ENCODE data around the gene ZBTB5. TPM values are rescaled to one million over a fixed set of nuclear protein-coding genes. Genes with fewer than 3 reads are reported as not detected.
A peak's percentile ranks its signal among the peaks of the same experiment; 100 is the strongest.
"Not testable (repeated sequence)": the region's sequence is repeated elsewhere in the genome, so short reads cannot be mapped to it uniquely, and the experiment has no call there.

Gene ZBTB5, protein sequence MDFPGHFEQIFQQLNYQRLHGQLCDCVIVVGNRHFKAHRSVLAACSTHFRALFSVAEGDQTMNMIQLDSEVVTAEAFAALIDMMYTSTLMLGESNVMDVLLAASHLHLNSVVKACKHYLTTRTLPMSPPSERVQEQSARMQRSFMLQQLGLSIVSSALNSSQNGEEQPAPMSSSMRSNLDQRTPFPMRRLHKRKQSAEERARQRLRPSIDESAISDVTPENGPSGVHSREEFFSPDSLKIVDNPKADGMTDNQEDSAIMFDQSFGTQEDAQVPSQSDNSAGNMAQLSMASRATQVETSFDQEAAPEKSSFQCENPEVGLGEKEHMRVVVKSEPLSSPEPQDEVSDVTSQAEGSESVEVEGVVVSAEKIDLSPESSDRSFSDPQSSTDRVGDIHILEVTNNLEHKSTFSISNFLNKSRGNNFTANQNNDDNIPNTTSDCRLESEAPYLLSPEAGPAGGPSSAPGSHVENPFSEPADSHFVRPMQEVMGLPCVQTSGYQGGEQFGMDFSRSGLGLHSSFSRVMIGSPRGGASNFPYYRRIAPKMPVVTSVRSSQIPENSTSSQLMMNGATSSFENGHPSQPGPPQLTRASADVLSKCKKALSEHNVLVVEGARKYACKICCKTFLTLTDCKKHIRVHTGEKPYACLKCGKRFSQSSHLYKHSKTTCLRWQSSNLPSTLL
- polyA plus RNA-seq, result 16.2 TPM
- long read RNA-seq, donor 1, full-length matches to known transcripts, result 2 of 2 reads
- long read RNA-seq, donor 1, partial matches to known transcripts, result 0 of 2 reads
- long read RNA-seq, donor 1, other reads (novel, unspliced or antisense), result 0 of 2 reads
- long read RNA-seq, donor 2, full-length matches to known transcripts, result 8 of 8 reads
- long read RNA-seq, donor 2, partial matches to known transcripts, result 0 of 8 reads
- long read RNA-seq, donor 2, other reads (novel, unspliced or antisense), result 0 of 8 reads
- long read RNA-seq, donor 3, result 0 reads
- long read RNA-seq, donor 4, full-length matches to known transcripts, result 1 of 1 reads
- long read RNA-seq, donor 4, partial matches to known transcripts, result 0 of 1 reads
- long read RNA-seq, donor 4, other reads (novel, unspliced or antisense), result 0 of 1 reads
- long read RNA-seq, donor 5, full-length matches to known transcripts, result 2 of 2 reads
- long read RNA-seq, donor 5, partial matches to known transcripts, result 0 of 2 reads
- long read RNA-seq, donor 5, other reads (novel, unspliced or antisense), result 0 of 2 reads
- long read RNA-seq, donor 6, full-length matches to known transcripts, result 7 of 12 reads
- long read RNA-seq, donor 6, partial matches to known transcripts, result 5 of 12 reads
- long read RNA-seq, donor 6, other reads (novel, unspliced or antisense), result 0 of 12 reads
- long read RNA-seq, donor 7, full-length matches to known transcripts, result 1 of 1 reads
- long read RNA-seq, donor 7, partial matches to known transcripts, result 0 of 1 reads
- long read RNA-seq, donor 7, other reads (novel, unspliced or antisense), result 0 of 1 reads
- long read RNA-seq, donor 8, full-length matches to known transcripts, result 4 of 4 reads
- long read RNA-seq, donor 8, partial matches to known transcripts, result 0 of 4 reads
- long read RNA-seq, donor 8, other reads (novel, unspliced or antisense), result 0 of 4 reads
- long read RNA-seq, donor 9, full-length matches to known transcripts, result 3 of 3 reads
- long read RNA-seq, donor 9, partial matches to known transcripts, result 0 of 3 reads
- long read RNA-seq, donor 9, other reads (novel, unspliced or antisense), result 0 of 3 reads
- long read RNA-seq, donor 10, full-length matches to known transcripts, result 1 of 1 reads
- long read RNA-seq, donor 10, partial matches to known transcripts, result 0 of 1 reads
- long read RNA-seq, donor 10, other reads (novel, unspliced or antisense), result 0 of 1 reads
- long read RNA-seq, donor 11, full-length matches to known transcripts, result 3 of 3 reads
- long read RNA-seq, donor 11, partial matches to known transcripts, result 0 of 3 reads
- long read RNA-seq, donor 11, other reads (novel, unspliced or antisense), result 0 of 3 reads

DNA sequence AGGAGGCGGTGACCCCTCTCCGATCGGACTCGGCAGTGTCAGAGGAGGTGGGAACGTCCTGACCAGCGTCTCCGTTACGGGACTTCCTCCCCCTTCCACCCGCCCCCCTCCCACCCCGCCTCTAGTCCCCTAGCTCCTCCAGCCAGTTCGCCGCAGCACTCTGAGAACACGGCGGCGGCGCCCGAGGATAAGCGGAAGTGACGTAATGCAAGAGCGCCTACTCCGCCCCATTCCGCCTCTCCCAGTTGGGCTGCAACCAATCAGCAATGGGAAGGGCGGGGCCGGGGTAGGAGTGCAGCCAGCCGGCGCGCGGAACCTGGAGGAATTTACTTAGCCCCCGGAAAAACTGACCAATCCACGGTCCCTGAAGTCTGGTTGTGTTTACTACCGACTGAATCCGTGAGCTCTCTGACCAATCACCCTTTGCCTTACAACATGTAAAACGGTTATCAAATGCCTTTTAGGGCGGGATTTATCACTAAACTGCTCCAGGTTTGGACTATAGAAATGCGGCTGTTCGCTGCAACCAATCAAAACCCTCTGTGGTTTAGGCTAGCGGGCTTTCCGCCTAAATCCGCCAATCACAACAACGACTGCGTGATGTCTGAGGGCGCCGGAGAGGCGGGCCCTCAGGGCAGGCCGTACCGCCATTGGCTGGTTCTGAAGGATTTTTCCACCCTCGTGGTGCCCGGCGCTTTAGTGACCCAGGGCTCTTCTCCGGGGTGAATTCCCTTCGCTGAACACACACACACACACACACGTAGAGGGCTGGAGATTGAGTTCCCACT, at the start of gene ZBTB5:
Gene ZBTB5 (minus strand): TSS at position 202 of the 788 bp plus-strand sequence. CDS start 22,899 bp downstream, outside the sequence.
- 0% methylated on average over 3 of the region's 52 CpGs for WGBS (ENCODE audit: insufficient coverage, low lambda C conversion rate)
- peak; percentile 99 to 100 for DNase-seq

DNA sequence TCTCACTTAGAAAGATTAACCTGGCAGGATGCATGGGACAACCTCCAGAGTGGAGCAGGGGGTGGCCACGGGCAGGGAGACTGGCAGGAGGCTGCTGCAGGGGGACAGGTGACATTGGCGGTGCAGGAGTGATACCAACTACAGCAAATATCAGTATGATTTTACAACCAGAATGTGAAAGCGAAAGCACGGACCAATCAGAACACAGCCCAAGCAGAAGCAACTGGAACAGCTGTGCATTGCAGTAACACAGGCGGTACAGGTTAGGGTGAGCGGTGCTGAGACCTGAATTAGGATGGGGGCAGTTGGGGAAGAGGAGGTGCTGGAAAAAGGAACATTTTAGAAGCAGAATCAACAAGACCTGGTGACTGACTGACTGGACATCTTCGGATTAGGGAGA, 49.7 kb upstream of the ZBTB5 start:
- H3K9me3 ChIP-seq (ENCODE audit: control insufficient read depth, low read depth, low read length), result peaks cover 3% of the 10 kb centered on the region
- H3K27me3 ChIP-seq (ENCODE audit: control insufficient read depth, insufficient read depth, low read length), result no peaks in the 10 kb centered on the region
- WGBS (ENCODE audit: insufficient coverage, low lambda C conversion rate), result 100% methylated on average over 3 of the region's 7 CpGs
- no peak for DNase-seq
- peaks cover 22% of the 10 kb centered on the region for H3K36me3 ChIP-seq (ENCODE audit: control insufficient read depth, insufficient read depth, low read length)
- no peak overlapping the region for H3K4me3 ChIP-seq (ENCODE audit: low read length)
- H3K27ac ChIP-seq (ENCODE audit: low read length), result no peak overlapping the region
- H3K4me1 ChIP-seq (ENCODE audit: control insufficient read depth, insufficient read depth, low read length), result no peaks in the 10 kb centered on the region

More for the DNA sequence above, at the start of gene ZBTB5:
- H3K4me3 ChIP-seq (ENCODE audit: low read length), result peak within 1 kb of the TSS; percentile 84
- H3K27ac ChIP-seq (ENCODE audit: low read length), result peak within 1 kb of the TSS; percentile 94
- peaks cover 5% of the 10 kb centered on the region for H3K4me1 ChIP-seq (ENCODE audit: control insufficient read depth, insufficient read depth, low read length)
- H3K9me3 ChIP-seq (ENCODE audit: control insufficient read depth, low read depth, low read length), result no peaks in the 10 kb centered on the region
- H3K27me3 ChIP-seq (ENCODE audit: control insufficient read depth, insufficient read depth, low read length), result no peaks in the 10 kb centered on the region
- no peaks in the 10 kb centered on the region for H3K36me3 ChIP-seq (ENCODE audit: control insufficient read depth, insufficient read depth, low read length)

DNA sequence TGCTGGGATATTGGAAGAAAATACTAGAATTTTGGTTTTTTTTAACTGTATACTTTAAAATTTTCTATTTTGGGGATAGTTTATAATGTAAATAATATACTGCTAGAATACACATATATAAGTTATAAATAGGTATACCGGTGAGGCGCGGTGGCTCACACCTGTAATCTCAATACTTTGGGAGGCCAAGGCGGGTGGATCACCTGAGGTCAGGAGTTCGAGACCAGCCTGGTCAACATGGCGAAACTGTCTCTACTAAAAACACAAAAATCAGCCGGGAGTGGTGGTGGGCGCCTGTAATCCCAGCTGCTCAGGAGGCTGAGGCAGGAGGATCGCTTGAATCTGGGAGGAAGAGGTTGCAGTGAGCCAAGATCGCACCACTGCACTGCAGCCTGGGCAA, 49.2 kb upstream of the ZBTB5 start:
- H3K9me3 ChIP-seq (ENCODE audit: control insufficient read depth, low read depth, low read length); H3K4me1 ChIP-seq (ENCODE audit: control insufficient read depth, insufficient read depth, low read length); H3K27me3 ChIP-seq (ENCODE audit: control insufficient read depth, insufficient read depth, low read length); DNase-seq; H3K4me3 ChIP-seq (ENCODE audit: low read length); H3K27ac ChIP-seq (ENCODE audit: low read length): not testable (repeated sequence)
- H3K36me3 ChIP-seq (ENCODE audit: control insufficient read depth, insufficient read depth, low read length), result peaks cover 19% of the 10 kb centered on the region
- WGBS (ENCODE audit: insufficient coverage, low lambda C conversion rate), result 100% methylated on average over 3 of the region's 10 CpGs

DNA sequence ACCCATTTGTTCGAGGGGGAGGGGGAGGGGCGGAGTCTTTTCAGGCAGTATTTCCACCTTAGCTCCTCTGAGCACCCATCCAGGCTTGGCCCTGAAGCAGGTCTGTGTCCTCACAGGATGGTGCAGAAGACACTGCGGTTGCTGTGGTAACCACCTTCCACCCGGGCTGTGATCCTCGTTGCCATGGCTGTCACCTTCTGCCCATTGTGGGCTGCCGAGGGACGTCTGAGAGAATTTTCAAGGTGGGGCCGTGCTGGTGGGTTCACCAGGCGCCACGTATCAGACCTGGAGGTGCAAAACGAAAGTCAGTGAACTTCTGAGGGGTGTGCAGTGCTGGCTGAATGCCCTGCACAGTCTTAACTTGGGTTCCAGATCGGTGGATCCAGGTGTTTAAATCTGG, 47.2 kb upstream of the ZBTB5 start:
- H3K4me1 ChIP-seq (ENCODE audit: control insufficient read depth, insufficient read depth, low read length), result peaks cover 6% of the 10 kb centered on the region
- H3K36me3 ChIP-seq (ENCODE audit: control insufficient read depth, insufficient read depth, low read length), result peaks cover 8% of the 10 kb centered on the region
- DNase-seq, result no peak
- no CpG with 5 or more reads among the region's 12 CpGs for WGBS (ENCODE audit: insufficient coverage, low lambda C conversion rate)
- no peak overlapping the region for H3K27ac ChIP-seq (ENCODE audit: low read length)
- no peaks in the 10 kb centered on the region for H3K9me3 ChIP-seq (ENCODE audit: control insufficient read depth, low read depth, low read length)
- no peaks in the 10 kb centered on the region for H3K27me3 ChIP-seq (ENCODE audit: control insufficient read depth, insufficient read depth, low read length)
- no peak overlapping the region for H3K4me3 ChIP-seq (ENCODE audit: low read length)

DNA sequence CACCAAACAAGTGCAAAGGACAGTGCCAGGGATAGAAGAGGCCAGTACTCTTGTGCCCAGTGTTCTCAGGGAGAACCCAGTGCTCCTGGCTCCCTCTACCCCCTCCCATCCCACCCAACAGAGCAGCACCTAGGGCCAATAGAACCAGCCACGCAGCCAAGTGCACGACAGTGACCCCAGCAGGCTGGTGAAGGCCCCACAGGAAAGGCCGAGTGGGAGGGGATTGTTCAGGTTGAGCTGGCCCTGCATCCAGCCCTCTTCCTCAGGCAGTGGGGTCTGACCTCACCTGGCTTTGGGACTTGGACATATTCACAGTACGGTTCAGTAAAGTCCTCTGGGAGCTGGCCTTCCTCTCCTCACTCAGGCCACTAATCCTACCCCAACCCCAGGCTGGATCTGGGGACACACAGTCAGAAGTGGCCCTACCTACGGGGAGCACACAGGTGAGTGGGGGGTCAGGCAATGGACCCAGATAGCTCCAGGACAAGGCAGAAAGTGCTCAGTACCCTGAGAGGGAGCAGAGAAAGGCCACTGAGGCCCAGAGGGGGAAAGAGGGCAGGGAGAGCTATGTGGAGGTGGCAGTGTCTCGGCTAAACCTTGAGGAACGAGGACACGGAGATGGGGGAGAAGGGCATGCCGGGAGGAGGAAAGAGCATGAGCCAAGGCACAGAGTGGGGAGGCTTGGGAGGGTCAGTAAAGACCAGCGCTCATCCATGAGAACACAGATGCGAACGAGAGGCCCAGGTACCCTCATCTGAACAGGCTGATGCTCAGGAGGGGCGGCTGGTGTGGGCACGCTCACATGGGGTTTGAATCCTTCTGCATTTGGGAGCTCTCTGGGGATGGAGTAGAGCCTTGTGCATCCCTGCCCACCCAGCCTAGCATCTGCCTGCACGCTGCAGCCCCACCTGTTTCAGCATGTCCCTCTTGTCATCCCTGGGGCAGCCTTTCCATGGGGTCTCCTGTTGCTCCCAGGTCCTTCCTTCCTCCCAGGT, 46.1 kb upstream of the ZBTB5 start:
- peaks cover 8% of the 10 kb centered on the region for H3K36me3 ChIP-seq (ENCODE audit: control insufficient read depth, insufficient read depth, low read length)
- DNase-seq, result no peak

DNA sequence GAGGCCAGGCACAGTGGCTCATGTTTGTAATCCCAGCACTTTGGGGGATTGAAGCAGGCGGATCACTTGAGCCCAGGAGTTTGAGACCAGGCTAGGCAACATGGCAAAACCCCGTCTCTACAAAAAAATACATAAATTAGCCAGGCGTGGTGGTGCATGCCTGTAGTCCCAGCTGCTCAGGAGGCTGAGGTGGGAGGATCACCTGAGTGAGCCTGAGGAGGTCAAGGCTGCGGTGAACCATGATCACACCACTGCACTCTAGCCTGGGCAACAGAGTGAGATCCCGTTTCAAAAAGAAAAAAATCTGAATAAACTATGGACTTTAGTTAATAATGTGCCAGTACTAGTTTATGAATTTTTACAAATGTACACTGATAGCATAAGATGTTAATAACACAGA, 44.8 kb upstream of the ZBTB5 start:
- not testable (repeated sequence) for H3K27me3 ChIP-seq (ENCODE audit: control insufficient read depth, insufficient read depth, low read length); DNase-seq; H3K4me1 ChIP-seq (ENCODE audit: control insufficient read depth, insufficient read depth, low read length); H3K9me3 ChIP-seq (ENCODE audit: control insufficient read depth, low read depth, low read length); H3K27ac ChIP-seq (ENCODE audit: low read length); H3K36me3 ChIP-seq (ENCODE audit: control insufficient read depth, insufficient read depth, low read length); H3K4me3 ChIP-seq (ENCODE audit: low read length)
- no CpG with 5 or more reads among the region's 5 CpGs for WGBS (ENCODE audit: insufficient coverage, low lambda C conversion rate)

More for the DNA sequence above, 46.1 kb upstream of the ZBTB5 start:
- Histone ChIP-seq H3K9me3 (ENCODE audit: control insufficient read depth, low read depth, low read length) (no peaks in the 10 kb centered on the region), H3K4me3 (ENCODE audit: low read length) (no peak overlapping the region), H3K4me1 (ENCODE audit: control insufficient read depth, insufficient read depth, low read length) (peaks cover 6% of the 10 kb centered on the region), H3K27me3 (ENCODE audit: control insufficient read depth, insufficient read depth, low read length) (no peaks in the 10 kb centered on the region), H3K27ac (ENCODE audit: low read length) (no peak overlapping the region)
- no CpG with 5 or more reads among the region's 15 CpGs for WGBS (ENCODE audit: insufficient coverage, low lambda C conversion rate)

DNA sequence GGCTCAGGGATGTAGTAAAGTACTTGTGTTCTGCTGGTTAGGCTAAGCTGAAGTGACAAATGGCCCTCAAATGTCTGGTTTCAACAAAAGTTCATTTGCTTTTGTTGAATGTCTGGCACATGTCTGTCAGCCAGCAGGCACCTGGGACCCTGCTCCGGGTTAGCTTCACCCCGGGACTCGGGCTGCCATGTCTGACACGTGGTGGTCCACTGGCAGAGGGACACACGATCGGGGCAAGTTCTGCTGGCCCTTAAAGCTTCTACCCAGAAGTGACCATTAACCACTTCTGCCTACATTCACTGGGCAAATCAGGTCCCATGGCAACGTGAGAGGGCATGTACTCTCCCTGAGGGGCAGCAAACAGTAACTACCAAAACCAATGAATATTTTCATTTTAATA, 44.3 kb upstream of the ZBTB5 start:
- Histone ChIP-seq H3K27me3 (ENCODE audit: control insufficient read depth, insufficient read depth, low read length) (no peaks in the 10 kb centered on the region), H3K4me1 (ENCODE audit: control insufficient read depth, insufficient read depth, low read length) (peaks cover 6% of the 10 kb centered on the region), H3K27ac (ENCODE audit: low read length) (no peak overlapping the region), H3K9me3 (ENCODE audit: control insufficient read depth, low read depth, low read length) (no peaks in the 10 kb centered on the region), H3K36me3 (ENCODE audit: control insufficient read depth, insufficient read depth, low read length) (peaks cover 10% of the 10 kb centered on the region), H3K4me3 (ENCODE audit: low read length) (no peak overlapping the region)
- DNase-seq, result no peak
- no CpG with 5 or more reads among the region's 7 CpGs for WGBS (ENCODE audit: insufficient coverage, low lambda C conversion rate)

DNA sequence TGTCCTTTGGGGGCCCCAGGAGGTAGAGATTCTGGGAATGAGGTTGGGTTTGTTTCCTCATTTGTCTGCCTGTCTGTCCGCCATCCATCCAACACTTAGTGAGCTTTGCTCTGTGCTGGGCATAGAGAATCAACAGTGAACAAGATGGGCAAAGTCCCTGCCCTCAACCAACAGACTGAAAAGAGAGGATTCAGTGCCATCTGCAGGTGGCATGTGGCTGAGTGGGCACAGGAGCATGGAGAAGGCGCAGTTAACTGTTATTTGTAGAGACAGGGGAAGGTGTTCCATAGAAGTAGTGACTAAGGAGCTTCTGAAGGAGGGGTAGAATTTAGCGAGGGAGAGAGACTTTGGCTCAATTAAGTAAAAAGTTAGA, 43.6 kb upstream of the ZBTB5 start:
- Histone ChIP-seq H3K36me3 (ENCODE audit: control insufficient read depth, insufficient read depth, low read length) (peaks cover 10% of the 10 kb centered on the region), H3K27ac (ENCODE audit: low read length) (peak overlapping the region; percentile 8)
- WGBS (ENCODE audit: insufficient coverage, low lambda C conversion rate), result 90% methylated on average over 2 of the region's 3 CpGs

More for the DNA sequence above, 43.6 kb upstream of the ZBTB5 start:
- H3K9me3 ChIP-seq (ENCODE audit: control insufficient read depth, low read depth, low read length), result no peaks in the 10 kb centered on the region
- no peak for DNase-seq
- no peak overlapping the region for H3K4me3 ChIP-seq (ENCODE audit: low read length)
- H3K4me1 ChIP-seq (ENCODE audit: control insufficient read depth, insufficient read depth, low read length), result peaks cover 6% of the 10 kb centered on the region
- no peaks in the 10 kb centered on the region for H3K27me3 ChIP-seq (ENCODE audit: control insufficient read depth, insufficient read depth, low read length)

All from large intestine (tissue), 12 donors.